Hepatic stellate cell (primary cell): ENCODE results near the gene HYAL1.

ENCODE experiments used
- DNase-seq: peaks from one replicate; pipeline ENCODE4 v3.0.0; 2011; ENCODE audit warnings: low spot score

The HYAL1 gene

GRCh38 chr3:50334339-50335075 lies 31.1 kb upstream of the HYAL1 start:
- no peak for DNase-seq

GRCh38 chr3:50333744-50334328 lies 30.5 kb upstream of the HYAL1 start:
- peak; percentile 93 for DNase-seq

GRCh38 chr3:50331364-50331907 lies 28.1 kb upstream of the HYAL1 start:
- DNase-seq = no peak

DNA sequence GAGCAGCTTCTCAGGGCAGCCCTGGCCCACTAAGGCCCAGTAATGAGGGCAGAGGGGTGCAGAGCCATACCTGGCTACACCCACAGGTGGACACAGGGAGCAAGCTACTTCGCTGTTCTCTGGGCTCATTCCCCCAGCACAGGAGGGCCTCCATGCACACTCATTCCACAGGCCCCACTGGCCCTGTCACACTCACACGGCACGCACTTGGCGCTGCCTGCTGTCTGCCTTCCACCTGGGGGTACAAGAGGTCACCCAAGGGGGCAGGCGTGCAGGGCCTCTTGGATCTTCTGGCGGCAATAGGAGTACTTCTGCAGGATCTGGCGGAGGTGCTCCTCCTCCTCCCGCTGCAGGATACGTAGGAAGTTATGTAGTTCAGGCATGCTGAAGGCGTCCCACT lies 27.0 kb upstream of the HYAL1 start:
- DNase-seq = no peak

- DNase-seq = peak; percentile 99
Measured at GRCh38 chr3:50327943-50328691, 24.7 kb upstream of the HYAL1 start, which contains the start of gene TUSC2. Gene TUSC2, minus strand, starts transcription at chr3:50328223. Its CDS starts 124 bp downstream, at chr3:50328099.

GRCh38 chr3:50327129-50327528 lies 23.8 kb upstream of the HYAL1 start:
- DNase-seq = no peak

DNA sequence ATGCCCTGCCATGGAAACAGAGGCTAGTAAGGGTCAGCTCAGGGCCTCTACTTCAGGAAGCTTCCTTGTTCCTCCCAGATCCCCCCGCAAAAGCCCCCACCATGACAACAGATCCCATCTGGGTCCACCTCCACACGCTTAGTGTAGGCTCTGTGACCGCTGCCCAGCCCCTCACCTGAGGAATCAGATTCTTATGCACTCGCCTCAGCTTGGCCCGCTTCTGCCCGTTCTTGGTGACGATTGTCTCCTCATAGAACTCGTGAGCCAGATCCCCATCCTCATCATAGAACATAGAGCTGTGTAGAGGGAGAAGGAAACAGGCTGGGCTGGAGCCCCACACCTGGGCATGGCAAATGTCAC lies 22.8 kb upstream of the HYAL1 start:
- no peak for DNase-seq

DNA sequence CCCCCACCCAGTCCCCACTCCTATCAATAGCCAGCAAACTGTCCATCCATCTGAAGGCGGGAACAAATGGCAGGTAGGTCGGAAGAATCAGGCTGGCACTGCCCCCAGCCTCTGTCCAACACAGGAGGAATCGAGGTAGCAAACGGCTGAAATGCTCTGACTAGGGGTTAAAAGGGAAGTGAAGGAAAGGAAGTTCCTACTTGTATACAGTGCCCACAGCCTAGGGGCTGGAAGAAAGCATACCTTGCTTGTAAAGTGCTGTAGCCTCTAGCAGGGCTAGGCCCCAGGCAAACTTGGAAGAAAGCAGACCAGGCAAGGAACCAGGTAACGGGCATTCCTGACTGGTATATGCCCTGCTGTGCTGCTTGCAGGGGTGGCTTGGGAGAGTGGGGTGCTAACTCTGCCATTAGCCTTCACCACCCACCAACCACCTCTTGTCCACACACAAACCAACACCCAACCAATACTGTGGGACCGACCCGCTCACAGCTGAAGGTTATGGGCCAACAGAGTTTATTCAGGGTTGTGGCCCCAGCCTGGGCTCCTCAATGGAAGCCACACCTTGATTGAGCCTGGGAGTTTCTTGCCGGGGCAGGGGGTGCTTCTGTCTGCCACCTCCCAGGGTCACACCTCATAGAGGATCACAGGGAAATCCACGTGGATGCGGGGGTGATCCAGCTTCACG lies 22.3 kb upstream of the HYAL1 start:
- no peak for DNase-seq

GRCh38 chr3:50325113-50325480 lies 21.7 kb upstream of the HYAL1 start:
- DNase-seq = no peak

DNA sequence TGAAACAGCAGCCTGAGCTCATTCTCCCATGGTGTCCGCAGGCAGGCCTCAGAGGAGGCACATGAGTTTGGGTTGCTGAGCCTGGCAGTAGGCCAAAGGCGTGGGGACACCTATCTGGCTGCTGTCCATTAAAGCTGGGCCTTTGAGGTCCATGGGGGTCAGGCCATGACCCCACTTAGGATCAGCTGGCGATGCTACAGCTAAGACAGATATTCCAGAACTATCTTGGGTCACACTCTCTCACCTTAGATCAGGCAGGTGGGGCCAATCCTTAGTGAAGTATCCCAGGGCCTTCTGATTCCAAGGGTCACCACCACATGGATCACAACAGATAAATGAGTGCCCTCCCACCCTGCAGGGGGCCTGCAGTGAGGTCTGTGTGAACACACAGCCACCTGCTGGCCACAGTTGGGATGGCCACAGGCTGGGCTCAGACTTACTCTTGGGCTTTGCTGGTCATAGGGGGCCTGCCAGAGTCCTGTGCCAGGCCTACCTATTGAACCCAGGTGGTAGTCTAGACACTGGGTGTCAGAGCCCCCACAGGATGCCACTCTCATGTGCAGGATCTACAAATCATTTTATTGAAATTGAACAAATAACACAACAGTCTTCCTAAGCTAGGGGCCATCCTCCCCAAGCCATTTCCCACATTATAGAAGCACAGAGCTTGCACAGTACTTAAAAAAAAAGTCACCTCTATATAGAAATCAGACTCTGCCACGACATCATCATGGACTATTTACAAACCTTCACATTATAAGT lies 21.2 kb upstream of the HYAL1 start:
- DNase-seq = peak; percentile 81

DNA sequence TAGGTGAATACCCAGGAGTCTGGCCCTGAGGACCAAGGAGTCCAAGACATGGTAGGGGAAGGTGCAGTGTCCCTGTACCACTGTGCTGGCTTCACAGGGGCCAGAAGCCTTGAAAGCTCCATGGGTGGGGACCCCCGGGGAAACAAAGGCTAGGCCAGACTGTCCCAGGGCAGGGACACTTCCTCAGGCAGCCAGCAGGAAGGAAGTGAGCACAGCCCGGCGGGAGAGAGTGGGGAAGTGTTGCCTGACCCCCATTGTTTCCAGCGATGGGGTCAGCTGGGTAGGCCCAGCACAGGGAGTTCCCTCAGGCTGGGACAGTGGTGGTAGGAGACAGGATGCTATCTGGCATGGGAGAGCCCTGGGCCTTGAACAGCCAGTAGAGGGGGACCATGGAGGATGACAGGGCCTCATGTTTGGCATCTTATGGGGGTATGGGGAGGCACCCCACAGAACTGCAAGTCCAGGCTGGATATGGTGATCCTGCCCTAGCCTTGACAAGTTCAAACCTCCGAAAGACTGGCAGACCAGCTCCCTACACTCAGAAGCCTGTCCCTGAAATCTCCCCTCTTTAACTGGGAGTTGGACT lies 20.3 kb upstream of the HYAL1 start:
- no peak for DNase-seq

DNA sequence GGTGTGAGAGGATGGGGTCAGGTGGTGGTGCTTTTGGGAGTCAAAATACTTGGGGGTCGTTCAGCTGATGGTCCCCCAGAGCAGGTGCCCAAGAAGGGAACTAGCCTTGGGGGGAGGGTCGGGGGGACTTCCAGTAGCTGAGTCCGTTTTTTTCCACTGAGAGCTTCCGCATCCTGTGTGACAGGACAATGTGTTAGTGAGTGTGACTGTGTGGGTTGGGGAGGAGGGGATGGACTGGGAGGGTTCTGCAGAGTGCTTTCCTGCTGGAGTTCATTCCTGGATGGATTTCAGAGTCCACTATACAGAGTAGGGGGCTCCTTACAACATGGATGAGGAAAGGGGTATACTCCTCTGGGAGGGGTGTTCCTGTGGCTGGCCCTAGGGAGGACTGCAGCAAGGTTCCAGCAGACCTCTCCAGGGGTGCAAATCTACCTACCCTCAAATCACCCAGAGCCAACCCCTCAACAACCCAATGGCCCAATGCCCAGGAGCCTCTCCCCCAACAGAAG lies 19.8 kb upstream of the HYAL1 start:
- DNase-seq = no peak

- no peak for DNase-seq
Measured at GRCh38 chr3:50322386-50323091, 19.2 kb upstream of the HYAL1 start, which contains the start of gene HYAL2. Gene HYAL2, minus strand, starts transcription at chr3:50322745. Its CDS starts 2,256 bp downstream, at chr3:50320489.

- DNase-seq = no peak
Measured at GRCh38 chr3:50322115-50322385, 18.7 kb upstream of the HYAL1 start.

- DNase-seq = peak; percentile 96
Measured at GRCh38 chr3:50321336-50322114, 18.2 kb upstream of the HYAL1 start.

GRCh38 chr3:50320853-50321335 lies 17.5 kb upstream of the HYAL1 start:
- peak; percentile 79 for DNase-seq

- DNase-seq = no peak
Measured at GRCh38 chr3:50319894-50320625, 16.7 kb upstream of the HYAL1 start.

DNA sequence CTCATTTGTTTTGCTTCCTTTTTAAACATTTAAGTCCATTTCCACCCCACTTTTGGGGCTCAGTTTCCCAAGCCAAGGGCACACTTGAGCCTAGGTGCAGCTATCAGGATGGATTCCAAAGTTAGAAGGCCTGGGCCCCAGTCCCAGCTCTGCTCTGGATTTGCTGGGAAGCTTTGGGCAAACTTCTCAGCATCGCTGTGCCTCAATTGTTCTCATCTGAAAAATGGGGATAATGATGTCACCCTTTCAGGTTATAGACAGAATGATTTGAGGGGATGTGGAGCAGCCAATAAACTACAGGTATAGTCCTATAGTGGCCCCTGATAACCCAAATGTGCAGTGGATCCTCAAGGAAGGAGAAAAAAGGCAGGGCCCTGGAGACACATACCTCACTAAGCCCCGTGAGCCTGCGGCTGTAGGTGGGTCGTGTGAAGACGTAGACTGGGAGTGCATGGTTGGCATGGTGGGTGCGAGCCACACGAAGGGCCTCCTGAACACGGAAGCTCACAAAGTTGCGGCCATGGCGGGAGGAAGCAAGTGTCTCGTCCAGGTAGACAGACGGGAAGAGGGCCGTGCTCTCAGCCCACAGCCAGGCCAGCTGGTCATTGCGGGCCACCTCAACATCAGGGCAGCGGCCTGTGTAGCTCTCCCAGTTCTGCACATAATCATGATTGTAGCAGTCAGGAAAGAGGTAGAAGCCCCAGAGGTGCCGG lies 16.0 kb upstream of the HYAL1 start:
- no peak for DNase-seq
